GM23338 (cell line): Measurements from ENCODE around the gene ADGRF1. TPM values are rescaled to one million over a fixed set of nuclear protein-coding genes. Genes with fewer than 3 reads are reported as not detected.

Experiments
- ATAC-seq: fragments of 200-7000 bp; cut with Tn5 transposase; 3 replicates; pipeline ENCODE4 v1.9.1; 2020
- DNase-seq: peaks from one replicate; pipeline ENCODE4 v3.0.0-alpha.2; 2015; ENCODE audit warnings: low spot score
- H2AFZ ChIP-seq: fragments of 200-600 bp; sonication (generic); 2 replicates; pipeline ENCODE4 v1.8.0; 2016; ENCODE audit warnings: antibody characterized with exemption, mild to moderate bottlenecking, moderate library complexity
- H3F3A ChIP-seq: fragments of 200-600 bp; sonication (generic); replicated peaks from 2 replicates; pipeline ENCODE4 v1.8.0; 2017; ENCODE audit warnings: antibody characterized with exemption, mixed run types, low read depth
- H3K27ac ChIP-seq: fragments of 200-600 bp; sonication (generic); 2 replicates; pipeline ENCODE4 v1.6.1; 2016; ENCODE audit warnings: low read depth
- H3K27me3 ChIP-seq: fragments of 200-600 bp; sonication (generic); 2 replicates; pipeline ENCODE4 v1.8.0; 2016; ENCODE audit warnings: mild to moderate bottlenecking, mixed run types, moderate library complexity; ENCODE audit not compliant: insufficient read depth
- H3K36me3 ChIP-seq: fragments of 200-600 bp; sonication (generic); 2 replicates; pipeline ENCODE4 v1.8.0; 2016; ENCODE audit warnings: mild to moderate bottlenecking; ENCODE audit not compliant: insufficient read depth
- H3K4me1 ChIP-seq: fragments of 200-600 bp; sonication (generic); 2 replicates; pipeline ENCODE4 v1.8.0; 2016; ENCODE audit warnings: mild to moderate bottlenecking, moderate library complexity; ENCODE audit not compliant: insufficient read depth
- H3K4me2 ChIP-seq: fragments of 200-600 bp; sonication (generic); 2 replicates; pipeline ENCODE4 v1.7.1; 2017; ENCODE audit warnings: mixed run types
- H3K4me3 ChIP-seq: fragments of 200-600 bp; sonication (generic); 2 replicates; pipeline ENCODE4 v1.6.1; 2016; ENCODE audit warnings: mixed run types
- H3K79me2 ChIP-seq: fragments of 200-600 bp; sonication (generic); replicated peaks from 2 replicates; pipeline ENCODE4 v1.8.0; 2017; ENCODE audit warnings: mild to moderate bottlenecking; ENCODE audit not compliant: insufficient read depth
- H3K9me2 ChIP-seq: fragments of 200-600 bp; sonication (generic); 2 replicates; pipeline ENCODE4 v1.8.0; 2017; ENCODE audit not compliant: insufficient read depth
- H4K20me1 ChIP-seq: fragments of 200-600 bp; sonication (generic); replicated peaks from 2 replicates; pipeline ENCODE4 v1.8.0; 2017; ENCODE audit warnings: mild to moderate bottlenecking; ENCODE audit not compliant: insufficient read depth
- H3K27ac Mint-ChIP-seq: 2 replicates; pipeline ENCODE4 v1.8.0; 2020; ENCODE audit warnings: inconsistent platforms, mild to moderate bottlenecking, moderate library complexity, mixed read lengths
- H3K27me3 Mint-ChIP-seq: 3 replicates; pipeline ENCODE4 v1.8.0; 2022; ENCODE audit warnings: low read depth, mild to moderate bottlenecking, moderate library complexity, mixed read lengths, inconsistent platforms; ENCODE audit not compliant: insufficient read depth, poor library complexity
- H3K36me3 Mint-ChIP-seq: 3 replicates; pipeline ENCODE4 v1.8.0; 2021; ENCODE audit warnings: low read depth, mild to moderate bottlenecking, inconsistent platforms, moderate library complexity, mixed read lengths
- H3K4me1 Mint-ChIP-seq: 3 replicates; pipeline ENCODE4 v1.8.0; 2020; ENCODE audit warnings: mild to moderate bottlenecking, inconsistent platforms, mixed read lengths
- H3K4me3 Mint-ChIP-seq: 3 replicates; pipeline ENCODE4 v1.8.0; 2021; ENCODE audit warnings: moderate library complexity, mild to moderate bottlenecking, inconsistent platforms, mixed read lengths
- H3K9me3 Mint-ChIP-seq: 3 replicates; pipeline ENCODE4 v1.8.0; 2020; ENCODE audit warnings: moderate library complexity, mild to moderate bottlenecking, inconsistent platforms, mixed read lengths
- EZH2 ChIP-seq: fragments of 200-600 bp; sonication (generic); IDR thresholded peaks from one replicate; pipeline ENCODE4 v1.8.0; 2017; ENCODE audit warnings: antibody characterized with exemption, mild to moderate bottlenecking, low read depth; ENCODE audit not compliant: unreplicated experiment
- EZH2phosphoT487 ChIP-seq: fragments of 200-600 bp; sonication (generic); IDR thresholded peaks from one replicate; pipeline ENCODE4 v1.8.1; 2018; ENCODE audit warnings: antibody characterized with exemption; ENCODE audit not compliant: unreplicated experiment
- POLR2AphosphoS5 ChIP-seq: IDR thresholded peaks from 2 replicates; pipeline ENCODE4 v1.6.1; 2016; ENCODE audit warnings: antibody characterized with exemption, low read depth
- ZNF114 ChIP-seq: fragments of 250-450 bp; sonication (Bioruptor Pico); IDR thresholded peaks from 2 replicates; pipeline ENCODE4 v1.5.0; 2020; ENCODE audit warnings: mild to moderate bottlenecking, moderate library complexity
- ZNF331 ChIP-seq: fragments of 250-450 bp; sonication (Bioruptor Pico); IDR thresholded peaks from 2 replicates; pipeline ENCODE4 v1.5.0; 2020; ENCODE audit warnings: low read depth, mild to moderate bottlenecking, moderate library complexity
- polyA plus RNA-seq: library from polyadenylated mRNA; unstranded; fragments of >200 nt; fragmentation: Nextera tagmentation; extraction: Ambion mirVana; gene quantifications from 2 replicates; pipeline ENCODE4 v1.2.1, GENCODE V29; 2016
- total RNA-seq: library from RNA; depleted of rRNA; stranded (reverse); fragments of >200 nt; shearing (Covaris generic); gene quantifications from 2 replicates; pipeline ENCODE4 v1.2.3, GENCODE V29; 2014
- TF ChIP-seq, protein P1 (sequence below): IDR thresholded peaks from one replicate; pipeline ENCODE4 v1.6.1; 2018; ENCODE audit warnings: antibody characterized with exemption; ENCODE audit not compliant: unreplicated experiment
- TF ChIP-seq, protein P2 (sequence below): IDR thresholded peaks from 2 replicates; pipeline ENCODE4 v1.6.1; 2016; ENCODE audit warnings: antibody characterized with exemption
- TF ChIP-seq, protein P3 (sequence below): fragments of 250-450 bp; sonication (Bioruptor Pico); IDR thresholded peaks from 2 replicates; pipeline ENCODE4 v1.5.0; 2020; ENCODE audit warnings: mild to moderate bottlenecking, moderate library complexity

Gene ADGRF1
- total and polyA plus RNA-seq, 2 experiments from 2014 or later = not detected

DNA sequence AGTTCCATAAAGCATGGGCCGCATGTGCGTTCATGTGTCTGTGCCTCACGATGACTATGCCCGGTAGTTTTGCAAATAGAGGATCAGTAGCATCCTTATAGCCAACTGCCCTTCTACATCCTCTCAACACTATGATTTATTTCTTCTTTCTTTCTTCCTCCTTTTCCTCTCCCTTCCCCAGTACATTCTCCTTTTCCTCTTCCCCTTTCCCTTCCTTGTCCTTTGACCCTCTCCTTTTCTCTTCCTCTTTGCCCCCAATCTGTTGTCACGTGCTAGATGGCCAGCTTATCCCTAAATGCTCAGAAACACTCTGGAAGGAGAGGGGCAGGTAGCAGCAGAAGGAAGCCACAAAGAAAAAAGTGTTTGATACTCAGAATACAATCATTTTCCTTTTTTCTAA lies 20.2 kb upstream of the ADGRF1 start (continued):
- TF ChIP-seq, protein P1, sequence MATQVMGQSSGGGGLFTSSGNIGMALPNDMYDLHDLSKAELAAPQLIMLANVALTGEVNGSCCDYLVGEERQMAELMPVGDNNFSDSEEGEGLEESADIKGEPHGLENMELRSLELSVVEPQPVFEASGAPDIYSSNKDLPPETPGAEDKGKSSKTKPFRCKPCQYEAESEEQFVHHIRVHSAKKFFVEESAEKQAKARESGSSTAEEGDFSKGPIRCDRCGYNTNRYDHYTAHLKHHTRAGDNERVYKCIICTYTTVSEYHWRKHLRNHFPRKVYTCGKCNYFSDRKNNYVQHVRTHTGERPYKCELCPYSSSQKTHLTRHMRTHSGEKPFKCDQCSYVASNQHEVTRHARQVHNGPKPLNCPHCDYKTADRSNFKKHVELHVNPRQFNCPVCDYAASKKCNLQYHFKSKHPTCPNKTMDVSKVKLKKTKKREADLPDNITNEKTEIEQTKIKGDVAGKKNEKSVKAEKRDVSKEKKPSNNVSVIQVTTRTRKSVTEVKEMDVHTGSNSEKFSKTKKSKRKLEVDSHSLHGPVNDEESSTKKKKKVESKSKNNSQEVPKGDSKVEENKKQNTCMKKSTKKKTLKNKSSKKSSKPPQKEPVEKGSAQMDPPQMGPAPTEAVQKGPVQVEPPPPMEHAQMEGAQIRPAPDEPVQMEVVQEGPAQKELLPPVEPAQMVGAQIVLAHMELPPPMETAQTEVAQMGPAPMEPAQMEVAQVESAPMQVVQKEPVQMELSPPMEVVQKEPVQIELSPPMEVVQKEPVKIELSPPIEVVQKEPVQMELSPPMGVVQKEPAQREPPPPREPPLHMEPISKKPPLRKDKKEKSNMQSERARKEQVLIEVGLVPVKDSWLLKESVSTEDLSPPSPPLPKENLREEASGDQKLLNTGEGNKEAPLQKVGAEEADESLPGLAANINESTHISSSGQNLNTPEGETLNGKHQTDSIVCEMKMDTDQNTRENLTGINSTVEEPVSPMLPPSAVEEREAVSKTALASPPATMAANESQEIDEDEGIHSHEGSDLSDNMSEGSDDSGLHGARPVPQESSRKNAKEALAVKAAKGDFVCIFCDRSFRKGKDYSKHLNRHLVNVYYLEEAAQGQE = no peak
- TF ChIP-seq EZH2phosphoT487 = no peak
- TF ChIP-seq, protein P2, sequence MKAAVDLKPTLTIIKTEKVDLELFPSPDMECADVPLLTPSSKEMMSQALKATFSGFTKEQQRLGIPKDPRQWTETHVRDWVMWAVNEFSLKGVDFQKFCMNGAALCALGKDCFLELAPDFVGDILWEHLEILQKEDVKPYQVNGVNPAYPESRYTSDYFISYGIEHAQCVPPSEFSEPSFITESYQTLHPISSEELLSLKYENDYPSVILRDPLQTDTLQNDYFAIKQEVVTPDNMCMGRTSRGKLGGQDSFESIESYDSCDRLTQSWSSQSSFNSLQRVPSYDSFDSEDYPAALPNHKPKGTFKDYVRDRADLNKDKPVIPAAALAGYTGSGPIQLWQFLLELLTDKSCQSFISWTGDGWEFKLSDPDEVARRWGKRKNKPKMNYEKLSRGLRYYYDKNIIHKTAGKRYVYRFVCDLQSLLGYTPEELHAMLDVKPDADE = no peak
- TF ChIP-seq ZNF331 (CRISPR knock-in tag) = no peak
- TF ChIP-seq POLR2AphosphoS5 = no peak

DNA sequence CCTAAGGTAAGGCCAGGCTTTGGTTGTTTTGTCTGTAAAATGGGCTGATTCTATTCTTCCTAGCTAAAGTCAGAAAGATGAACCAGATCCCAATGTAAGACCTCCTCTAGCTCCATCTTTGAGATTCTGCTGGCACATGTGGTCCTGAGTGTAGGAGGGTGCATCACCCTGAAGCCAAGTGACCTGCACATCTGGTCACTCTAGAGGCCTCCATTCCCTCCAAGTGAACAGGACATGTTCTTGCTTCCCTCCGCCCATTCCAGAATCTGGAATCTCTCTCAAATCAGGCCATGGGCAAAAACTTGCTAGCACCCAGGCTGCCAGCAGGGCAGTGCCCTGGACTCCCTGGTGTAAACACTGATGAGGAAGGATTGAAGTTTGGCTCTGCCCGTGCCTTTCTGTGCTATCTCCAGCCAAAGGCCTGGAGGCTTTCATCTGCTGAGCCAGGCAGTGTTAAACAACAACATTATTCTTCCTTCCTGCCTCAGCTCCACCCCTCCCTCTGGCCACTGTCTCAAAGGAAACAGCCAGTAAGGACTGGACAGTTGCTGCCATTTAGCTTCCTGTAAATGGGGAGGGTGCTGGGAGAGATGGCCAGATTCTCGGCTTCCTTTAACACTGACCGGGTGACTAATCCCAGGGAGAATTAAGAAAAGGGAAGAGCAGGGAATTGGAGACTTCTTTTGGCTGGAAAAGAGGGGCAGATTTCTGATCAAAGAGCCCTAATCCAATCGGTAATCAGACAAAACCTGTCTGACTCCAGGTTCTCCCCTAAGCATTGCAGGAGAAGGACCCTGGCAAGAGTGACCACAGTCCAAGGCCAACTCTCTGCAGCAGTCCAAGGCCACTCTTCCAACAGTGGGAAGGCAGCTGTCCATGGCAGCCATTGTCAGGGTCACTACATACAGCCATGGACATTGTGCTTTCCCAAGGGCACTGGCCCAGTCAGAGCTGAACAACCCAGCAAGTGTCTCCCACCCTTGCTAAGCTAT lies 19.5 kb upstream of the ADGRF1 start:
- Histone ChIP-seq H3K36me3 (no peaks in the 10 kb centered on the region), H3K4me2 (no peak overlapping the region), H3K27ac (no peak overlapping the region), H4K20me1 (no peaks in the 10 kb centered on the region), H3K79me2 (no peaks in the 10 kb centered on the region), H3K4me3 (no peak overlapping the region), H3K27me3 (no peaks in the 10 kb centered on the region), H3K9me2 (0 out of 2 replicates have a peak, but pooled peaks cover 3% of the 10 kb centered on the region), H3F3A (no peaks in the 10 kb centered on the region), H3K4me1 (no peaks in the 10 kb centered on the region), H2AFZ (peak overlapping the region; percentile 60; the same call in 1 of the 2 replicates)
- Mint-ChIP-seq H3K4me3 (no peak overlapping the region), H3K36me3 (no peaks in the 10 kb centered on the region), H3K9me3 (peaks cover 5% of the 10 kb centered on the region; the same call in 2 of the 3 replicates), H3K27ac (no peak overlapping the region), H3K27me3 (peaks cover 3% of the 10 kb centered on the region), H3K4me1 (no peaks in the 10 kb centered on the region; the same call in 2 of the 3 replicates)
- DNase-seq = no peak
- no peak for ATAC-seq
- TF ChIP-seq, protein P1 = no peak
- TF ChIP-seq ZNF114 (CRISPR knock-in tag) (no peak), EZH2 (no peak)
- TF ChIP-seq, protein P3, sequence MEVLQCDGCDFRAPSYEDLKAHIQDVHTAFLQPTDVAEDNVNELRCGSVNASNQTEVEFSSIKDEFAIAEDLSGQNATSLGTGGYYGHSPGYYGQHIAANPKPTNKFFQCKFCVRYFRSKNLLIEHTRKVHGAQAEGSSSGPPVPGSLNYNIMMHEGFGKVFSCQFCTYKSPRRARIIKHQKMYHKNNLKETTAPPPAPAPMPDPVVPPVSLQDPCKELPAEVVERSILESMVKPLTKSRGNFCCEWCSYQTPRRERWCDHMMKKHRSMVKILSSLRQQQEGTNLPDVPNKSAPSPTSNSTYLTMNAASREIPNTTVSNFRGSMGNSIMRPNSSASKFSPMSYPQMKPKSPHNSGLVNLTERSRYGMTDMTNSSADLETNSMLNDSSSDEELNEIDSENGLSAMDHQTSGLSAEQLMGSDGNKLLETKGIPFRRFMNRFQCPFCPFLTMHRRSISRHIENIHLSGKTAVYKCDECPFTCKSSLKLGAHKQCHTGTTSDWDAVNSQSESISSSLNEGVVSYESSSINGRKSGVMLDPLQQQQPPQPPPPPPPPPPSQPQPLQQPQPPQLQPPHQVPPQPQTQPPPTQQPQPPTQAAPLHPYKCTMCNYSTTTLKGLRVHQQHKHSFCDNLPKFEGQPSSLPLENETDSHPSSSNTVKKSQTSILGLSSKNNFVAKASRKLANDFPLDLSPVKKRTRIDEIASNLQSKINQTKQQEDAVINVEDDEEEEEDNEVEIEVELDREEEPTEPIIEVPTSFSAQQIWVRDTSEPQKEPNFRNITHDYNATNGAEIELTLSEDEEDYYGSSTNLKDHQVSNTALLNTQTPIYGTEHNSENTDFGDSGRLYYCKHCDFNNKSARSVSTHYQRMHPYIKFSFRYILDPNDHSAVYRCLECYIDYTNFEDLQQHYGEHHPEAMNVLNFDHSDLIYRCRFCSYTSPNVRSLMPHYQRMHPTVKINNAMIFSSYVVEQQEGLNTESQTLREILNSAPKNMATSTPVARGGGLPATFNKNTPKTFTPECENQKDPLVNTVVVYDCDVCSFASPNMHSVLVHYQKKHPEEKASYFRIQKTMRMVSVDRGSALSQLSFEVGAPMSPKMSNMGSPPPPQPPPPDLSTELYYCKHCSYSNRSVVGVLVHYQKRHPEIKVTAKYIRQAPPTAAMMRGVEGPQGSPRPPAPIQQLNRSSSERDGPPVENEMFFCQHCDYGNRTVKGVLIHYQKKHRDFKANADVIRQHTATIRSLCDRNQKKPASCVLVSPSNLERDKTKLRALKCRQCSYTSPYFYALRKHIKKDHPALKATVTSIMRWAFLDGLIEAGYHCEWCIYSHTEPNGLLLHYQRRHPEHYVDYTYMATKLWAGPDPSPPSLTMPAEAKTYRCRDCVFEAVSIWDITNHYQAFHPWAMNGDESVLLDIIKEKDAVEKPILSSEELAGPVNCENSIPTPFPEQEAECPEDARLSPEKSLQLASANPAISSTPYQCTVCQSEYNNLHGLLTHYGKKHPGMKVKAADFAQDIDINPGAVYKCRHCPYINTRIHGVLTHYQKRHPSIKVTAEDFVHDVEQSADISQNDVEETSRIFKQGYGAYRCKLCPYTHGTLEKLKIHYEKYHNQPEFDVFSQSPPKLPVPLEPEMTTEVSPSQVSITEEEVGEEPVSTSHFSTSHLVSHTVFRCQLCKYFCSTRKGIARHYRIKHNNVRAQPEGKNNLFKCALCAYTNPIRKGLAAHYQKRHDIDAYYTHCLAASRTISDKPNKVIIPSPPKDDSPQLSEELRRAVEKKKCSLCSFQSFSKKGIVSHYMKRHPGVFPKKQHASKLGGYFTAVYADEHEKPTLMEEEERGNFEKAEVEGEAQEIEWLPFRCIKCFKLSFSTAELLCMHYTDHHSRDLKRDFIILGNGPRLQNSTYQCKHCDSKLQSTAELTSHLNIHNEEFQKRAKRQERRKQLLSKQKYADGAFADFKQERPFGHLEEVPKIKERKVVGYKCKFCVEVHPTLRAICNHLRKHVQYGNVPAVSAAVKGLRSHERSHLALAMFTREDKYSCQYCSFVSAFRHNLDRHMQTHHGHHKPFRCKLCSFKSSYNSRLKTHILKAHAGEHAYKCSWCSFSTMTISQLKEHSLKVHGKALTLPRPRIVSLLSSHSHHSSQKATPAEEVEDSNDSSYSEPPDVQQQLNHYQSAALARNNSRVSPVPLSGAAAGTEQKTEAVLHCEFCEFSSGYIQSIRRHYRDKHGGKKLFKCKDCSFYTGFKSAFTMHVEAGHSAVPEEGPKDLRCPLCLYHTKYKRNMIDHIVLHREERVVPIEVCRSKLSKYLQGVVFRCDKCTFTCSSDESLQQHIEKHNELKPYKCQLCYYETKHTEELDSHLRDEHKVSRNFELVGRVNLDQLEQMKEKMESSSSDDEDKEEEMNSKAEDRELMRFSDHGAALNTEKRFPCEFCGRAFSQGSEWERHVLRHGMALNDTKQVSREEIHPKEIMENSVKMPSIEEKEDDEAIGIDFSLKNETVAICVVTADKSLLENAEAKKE (CRISPR knock-in tag) = no peak
